Stimulated activated CD8-positive, alpha-beta memory T cell treated with anti-CD3 and anti-CD28 coated beads, Interleukin-4, amount 100 ng/mL, for 1 hour (primary cell): ENCODE data around the gene CPED1.
"Not testable (repeated sequence)": the region's sequence is repeated elsewhere in the genome, so short reads cannot be mapped to it uniquely, and the experiment has no call there.

Source experiments
- DNase-seq, 2 donors: peaks; one replicate each; pipeline ENCODE4 v3.0.0-alpha.2; 2020; ENCODE audit warnings: low read depth in 2 of 2, low spot score in 1 of 2

The CPED1 gene

DNA sequence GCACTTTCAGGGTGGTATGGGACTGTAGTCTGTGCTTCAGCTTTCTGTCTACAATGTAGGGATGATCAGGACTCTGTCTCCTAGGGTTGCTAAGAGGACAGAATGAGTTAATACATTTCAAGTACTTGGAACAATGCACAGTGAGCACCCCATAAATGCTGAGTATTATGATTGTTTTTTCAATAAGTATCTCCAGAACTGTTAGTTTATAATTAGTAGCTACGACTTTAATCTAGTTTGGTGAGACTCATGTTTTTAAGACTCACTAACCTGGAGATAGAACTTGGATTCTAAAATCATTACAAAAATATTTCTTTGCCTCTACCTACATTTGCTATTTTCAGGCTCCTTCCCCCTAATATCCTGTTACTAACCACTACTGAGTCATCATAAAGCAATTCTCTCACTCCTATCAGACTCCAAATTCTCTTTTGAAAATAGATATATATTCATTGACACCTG, 95.3 kb downstream of the CPED1 start:
- DNase-seq = no peak

DNA sequence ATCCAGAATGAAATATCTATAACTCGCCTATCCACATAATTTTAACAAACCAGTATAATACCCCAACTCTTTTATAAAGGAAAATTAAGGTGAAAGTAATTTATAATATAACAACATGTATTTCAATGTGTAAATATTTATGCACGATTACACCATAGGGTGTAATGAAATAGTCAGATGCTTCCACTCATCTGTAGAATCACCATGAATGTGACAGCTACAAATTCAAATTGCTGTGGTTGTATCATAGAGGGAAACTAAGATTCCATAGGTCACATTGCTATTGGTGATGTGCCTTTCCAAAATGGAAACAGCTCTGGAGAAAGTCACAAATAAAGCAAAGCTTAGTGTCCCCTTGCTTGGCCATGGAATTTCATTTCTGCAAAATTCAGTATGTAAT, 95.7 kb downstream of the CPED1 start:
- no peak for DNase-seq

DNA sequence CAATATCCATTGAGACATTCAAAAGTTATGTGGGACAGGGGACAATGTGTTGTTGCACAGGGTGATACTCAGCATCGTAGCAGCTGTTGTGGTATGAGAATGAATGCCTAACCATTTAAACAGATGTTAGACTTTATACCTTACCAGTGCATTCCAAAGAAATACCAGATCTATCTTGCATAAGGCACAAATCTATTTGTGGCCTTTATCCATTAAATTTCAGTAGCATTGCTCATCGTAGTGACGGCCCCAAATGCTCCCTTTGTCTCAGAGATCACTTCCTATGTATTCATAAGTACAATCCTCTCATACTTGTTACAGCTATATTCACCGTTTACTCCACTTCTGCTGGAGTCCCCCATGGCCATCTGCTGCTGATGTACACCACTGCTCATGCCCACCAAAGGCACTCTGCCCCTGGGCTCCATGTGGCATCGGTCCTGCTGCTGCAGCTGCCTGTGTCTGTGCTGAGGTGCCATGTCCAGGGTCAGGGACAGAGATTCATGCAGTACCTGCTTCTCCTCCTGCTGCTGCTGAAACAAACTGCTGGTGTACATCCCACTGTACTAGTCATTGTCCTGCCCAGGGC, 96.3 kb downstream of the CPED1 start:
- DNase-seq = no peak

- DNase-seq = no peak
These were observed 97.4 kb downstream of the CPED1 start for GRCh38 chr7:121085922-121086321.

DNA sequence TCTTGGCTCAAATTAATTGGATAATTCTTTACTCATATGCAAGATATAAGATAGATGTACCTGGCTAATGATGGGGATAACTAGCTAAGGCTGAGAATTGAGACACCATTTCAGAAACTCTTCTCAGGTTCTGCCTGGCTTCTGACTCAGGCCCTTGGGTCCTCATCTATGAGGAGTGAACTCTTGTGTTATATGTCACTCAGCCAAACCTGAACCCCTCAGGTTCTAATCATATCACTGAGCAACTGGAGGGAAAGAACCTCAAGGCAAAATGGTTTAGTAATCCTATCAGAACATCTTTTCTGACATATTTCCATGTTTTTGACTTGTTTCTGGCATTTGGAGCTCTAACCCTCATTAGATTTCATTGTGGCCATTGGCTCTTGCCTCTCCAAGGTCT, 100.4 kb downstream of the CPED1 start:
- no peak for DNase-seq

- no peak for DNase-seq
These were observed 106.3 kb downstream of the CPED1 start for GRCh38 chr7:121094829-121095228.

DNA sequence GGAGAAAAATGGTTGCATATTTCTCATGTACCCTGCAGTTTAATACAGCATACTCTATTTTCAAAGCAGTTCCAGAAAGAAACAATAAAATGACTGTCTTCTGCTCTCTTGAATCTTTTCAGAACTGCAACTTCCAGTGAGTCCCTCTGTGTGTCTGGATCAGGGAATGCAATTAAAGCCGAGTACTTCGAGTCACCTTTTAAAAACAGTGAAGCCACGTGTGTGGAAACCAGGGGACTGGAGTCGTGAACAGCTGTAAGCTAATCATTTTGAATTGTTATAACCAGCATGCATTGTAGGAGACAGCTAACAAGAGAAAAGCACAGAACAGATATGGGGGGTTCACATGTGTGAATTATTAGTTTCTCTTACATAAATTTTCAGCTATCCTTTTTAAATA, 109.1 kb downstream of the CPED1 start:
- DNase-seq = no peak

GRCh38 chr7:121099572-121099971, 111.1 kb downstream of the CPED1 start:
- no peak for DNase-seq

DNA sequence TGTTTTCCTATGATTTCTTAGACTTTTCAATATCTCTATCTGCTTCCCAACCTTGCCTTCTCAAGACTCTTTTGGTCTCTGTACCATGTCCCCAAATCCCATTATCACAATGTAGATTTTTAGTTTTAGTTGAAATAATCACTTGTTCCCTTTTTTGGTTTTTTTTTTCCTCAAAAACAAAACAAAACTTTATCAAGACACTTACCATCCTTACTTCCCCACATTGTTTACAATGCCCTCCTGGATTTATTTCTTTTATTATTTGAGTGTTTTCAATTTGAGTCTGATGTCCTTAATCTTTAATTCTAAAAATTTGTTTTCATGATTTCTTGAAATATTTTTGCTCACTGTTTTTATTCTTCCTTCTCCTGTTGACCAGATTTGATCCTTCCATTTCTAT, 112.6 kb downstream of the CPED1 start:
- no peak for DNase-seq

DNA sequence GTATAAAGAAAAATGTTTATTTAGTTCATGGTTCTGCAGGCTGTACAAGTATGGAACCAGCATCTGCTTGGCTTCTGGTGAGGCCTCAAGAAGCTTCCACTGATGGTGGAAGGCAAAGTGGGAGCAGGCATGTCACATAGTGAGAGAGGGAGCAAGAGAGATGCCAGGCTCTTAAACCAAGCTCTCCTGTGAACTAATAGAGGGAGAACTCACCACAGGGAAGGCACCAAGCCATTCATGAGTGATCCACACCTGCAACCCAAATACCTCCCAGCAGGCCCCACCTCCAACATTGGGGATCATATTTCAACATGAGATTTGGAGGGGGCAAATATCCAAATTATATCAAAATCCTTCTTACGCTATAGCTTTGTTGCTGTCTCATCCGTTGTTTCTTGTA, 113.1 kb downstream of the CPED1 start:
- no peak for DNase-seq

DNA sequence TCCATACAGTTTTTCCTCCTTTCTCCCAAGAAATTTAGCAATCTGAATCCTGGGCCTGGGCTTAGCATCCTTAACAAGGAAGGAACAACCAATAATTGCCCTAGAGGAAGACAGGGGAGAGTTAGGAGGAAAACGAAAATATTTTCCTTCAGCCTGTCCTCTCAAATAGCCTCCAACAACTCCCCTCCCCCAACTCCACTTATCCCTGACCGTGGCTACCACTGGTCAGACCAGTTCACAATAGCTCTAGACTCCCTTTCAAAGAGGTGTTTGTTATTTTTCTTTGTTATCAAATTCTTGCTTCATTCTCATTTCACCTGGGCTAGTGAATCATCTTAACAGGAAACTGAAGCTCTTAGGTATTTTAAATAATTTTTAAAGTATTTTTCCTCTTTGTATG, 114.1 kb downstream of the CPED1 start:
- DNase-seq = no peak

DNA sequence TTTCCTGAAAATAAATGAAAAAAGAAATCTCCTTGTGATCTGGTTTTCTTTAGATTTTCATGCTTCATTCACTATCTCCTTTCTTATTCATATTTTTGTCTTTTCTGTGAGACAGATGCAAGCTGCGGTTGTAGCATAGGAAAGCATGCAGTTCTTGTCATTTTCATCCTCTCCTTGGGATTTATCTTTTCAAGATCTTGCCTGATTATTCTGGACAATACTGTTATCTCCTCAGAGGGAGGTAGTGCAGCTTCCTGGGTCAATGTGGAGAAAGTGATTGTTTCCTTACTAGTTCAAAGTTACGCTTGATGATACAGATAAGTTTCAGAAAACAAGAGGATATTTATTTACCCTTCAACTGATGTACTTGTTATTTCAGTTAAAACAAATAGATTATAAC, 114.6 kb downstream of the CPED1 start:
- DNase-seq = no peak

DNA sequence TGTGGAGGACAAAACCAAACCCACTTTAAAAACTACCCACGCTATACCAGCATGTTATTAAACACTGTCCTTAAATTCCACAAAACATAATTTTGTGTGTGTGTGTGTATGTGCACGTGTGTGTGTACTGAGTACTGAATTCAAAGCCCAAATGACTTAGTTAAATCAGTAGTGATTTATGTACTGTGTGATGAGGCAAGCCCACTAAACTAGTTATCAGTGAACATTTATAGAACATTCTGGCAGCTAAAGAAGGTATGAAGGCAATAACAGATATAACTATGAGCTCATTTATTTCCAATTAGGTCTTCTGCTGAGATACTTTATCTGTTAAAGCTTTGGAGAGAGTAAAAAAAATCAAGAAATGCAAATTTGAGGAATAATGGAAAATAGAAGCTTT, 115.1 kb downstream of the CPED1 start:
- no peak for DNase-seq

GRCh38 chr7:121105262-121105661, 116.8 kb downstream of the CPED1 start:
- DNase-seq = no peak

GRCh38 chr7:121107923-121108498, 119.5 kb downstream of the CPED1 start:
- DNase-seq = no peak

- DNase-seq = no peak
These were observed 120.6 kb downstream of the CPED1 start for GRCh38 chr7:121109145-121109544.

DNA sequence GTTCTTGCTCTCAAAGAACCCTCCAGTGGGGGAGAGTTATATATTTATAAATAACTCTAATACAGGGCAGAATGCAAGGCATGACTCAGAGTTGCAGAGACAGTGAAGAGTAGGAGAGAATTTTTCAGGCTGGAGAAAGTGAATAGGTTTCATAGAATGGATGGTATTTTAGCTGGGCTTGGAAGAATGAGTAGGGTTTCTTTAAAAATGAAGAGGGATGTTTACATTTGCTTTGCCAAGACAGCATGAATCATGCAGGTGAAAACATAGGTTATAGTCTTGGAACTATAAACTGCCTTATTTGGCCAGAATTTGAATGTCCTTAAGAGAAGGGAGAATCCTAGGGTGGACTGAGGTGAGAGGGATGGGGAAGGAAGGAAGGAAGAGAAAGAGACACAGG, 124.8 kb downstream of the CPED1 start:
- no peak for DNase-seq

- DNase-seq = no peak
These were observed 127.9 kb downstream of the CPED1 start for GRCh38 chr7:121116396-121116795.

- no peak for DNase-seq
These were observed 130.5 kb downstream of the CPED1 start for GRCh38 chr7:121119047-121119446.

GRCh38 chr7:121123032-121123431, 134.5 kb downstream of the CPED1 start:
- no peak for DNase-seq

GRCh38 chr7:121125454-121125853, 136.9 kb downstream of the CPED1 start:
- not testable (repeated sequence) for DNase-seq

GRCh38 chr7:121126201-121126600, 137.7 kb downstream of the CPED1 start:
- no peak for DNase-seq

DNA sequence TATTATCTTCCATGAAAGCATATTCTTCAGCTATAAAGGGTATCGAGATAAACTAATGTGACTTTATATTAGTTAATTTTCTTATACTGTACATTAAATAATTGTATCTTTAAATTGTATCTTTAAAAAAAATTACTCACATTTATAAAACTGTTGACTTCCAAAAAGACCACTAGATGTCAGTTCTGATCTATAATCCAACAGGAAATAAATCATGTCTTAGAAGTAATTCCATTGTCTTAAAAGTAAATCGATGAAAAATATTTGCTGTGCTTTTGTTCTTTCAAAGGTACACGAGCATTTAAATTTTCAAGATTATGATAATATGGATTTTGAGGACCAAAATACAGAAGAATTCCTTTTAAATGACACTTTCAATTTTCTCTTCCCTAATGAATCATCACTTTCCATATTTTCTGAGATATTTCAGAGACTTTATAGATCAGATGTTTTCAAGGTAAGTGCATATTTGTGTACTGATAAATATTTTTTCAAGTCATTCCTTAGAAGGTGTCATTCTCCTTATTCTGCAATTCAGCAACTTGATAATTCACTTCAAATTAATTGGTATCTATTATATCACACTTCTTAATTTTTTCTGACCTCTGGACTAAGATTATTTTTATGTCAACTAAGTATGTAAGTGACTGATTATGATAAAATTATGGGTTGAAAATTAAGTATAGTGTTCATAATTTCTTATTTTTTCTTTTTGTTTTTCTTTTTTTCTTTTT, 138.5 kb downstream of the CPED1 start:
- no peak for DNase-seq
